ENCODE data around the gene GDF10. TPM values are rescaled to one million over a fixed set of nuclear protein-coding genes. Genes with fewer than 3 reads are reported as not detected.

GDF10 gene
- total RNA-seq, 2 experiments from 2014 or later = 4.1 TPM

DNA sequence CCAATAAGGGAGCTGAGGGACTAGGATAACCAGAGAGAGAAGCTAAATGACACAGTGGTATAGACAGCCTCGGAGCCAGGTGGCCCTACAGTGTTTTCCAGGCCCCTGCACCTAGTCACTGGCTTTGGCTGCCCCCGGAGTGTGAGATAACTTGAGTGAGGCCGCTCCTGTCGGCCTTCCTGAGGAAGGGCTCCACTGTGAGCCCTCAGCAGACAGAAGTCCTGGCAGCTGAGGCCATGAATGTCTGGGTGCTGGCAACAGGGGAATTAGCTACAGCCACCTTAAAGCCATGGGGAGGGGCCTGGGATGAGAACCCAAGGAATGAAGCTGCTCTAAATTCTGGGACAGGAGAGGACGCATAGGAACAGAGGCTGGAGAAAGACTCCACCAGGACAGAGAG, 4.6 kb upstream of the GDF10 start:
- Mint-ChIP-seq H3K4me3 (no peak overlapping the region), H3K27ac (no peak overlapping the region), H3K36me3 (no peaks in the 10 kb centered on the region), H3K27me3 (peaks cover 6% of the 10 kb centered on the region), H3K9me3 (no peaks in the 10 kb centered on the region), H3K4me1 (peaks cover 8% of the 10 kb centered on the region)
- no peak for DNase-seq

- Mint-ChIP-seq H3K27me3 (peaks cover 11% of the 10 kb centered on the region), H3K36me3 (no peaks in the 10 kb centered on the region), H3K4me3 (no peak overlapping the region), H3K9me3 (no peaks in the 10 kb centered on the region), H3K27ac (no peak overlapping the region), H3K4me1 (peaks cover 11% of the 10 kb centered on the region)
- no peak for DNase-seq
Measured at GRCh38 chr10:47296156-47296894, 3.7 kb upstream of the GDF10 start.

GRCh38 chr10:47296941-47297340, 3.1 kb upstream of the GDF10 start:
- Mint-ChIP-seq H3K4me1 (peaks cover 14% of the 10 kb centered on the region), H3K27me3 (peaks cover 11% of the 10 kb centered on the region), H3K36me3 (no peaks in the 10 kb centered on the region), H3K4me3 (no peak overlapping the region), H3K9me3 (no peaks in the 10 kb centered on the region), H3K27ac (no peak overlapping the region)
- DNase-seq = no peak

DNA sequence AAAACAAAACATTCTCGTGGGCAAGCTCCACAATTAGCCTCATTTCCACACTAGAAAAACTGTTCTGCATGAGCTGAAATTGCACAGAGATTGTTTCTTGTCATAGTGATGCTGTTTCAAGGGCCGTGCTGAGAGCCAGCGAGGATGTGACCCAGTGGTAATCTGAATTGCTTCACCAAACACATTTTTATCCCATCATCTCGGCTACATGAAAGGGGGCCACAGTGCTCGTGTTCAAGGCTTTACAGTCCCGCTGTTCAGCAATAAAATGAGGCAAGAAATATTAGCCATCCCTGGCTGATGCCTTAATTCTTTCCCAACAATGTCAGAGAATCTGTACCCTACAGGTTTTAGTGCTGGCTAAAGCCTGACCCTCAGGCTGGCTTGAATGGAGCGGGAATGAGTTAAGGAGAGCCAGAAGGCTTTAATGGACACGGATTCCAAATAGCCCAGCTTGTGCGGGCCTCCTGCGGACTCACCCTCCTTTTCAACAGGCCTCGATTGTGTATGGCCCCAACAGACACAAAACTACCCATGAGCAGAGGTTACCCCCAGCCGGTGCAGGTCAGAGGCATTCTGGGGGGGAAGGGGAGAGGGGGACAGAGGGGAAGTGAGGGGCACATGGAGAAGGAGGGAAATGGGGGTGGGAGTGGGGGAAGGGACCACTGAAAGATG, 2.0 kb upstream of the GDF10 start:
- Mint-ChIP-seq H3K27ac (no peak overlapping the region), H3K27me3 (peaks cover 11% of the 10 kb centered on the region), H3K4me3 (no peak overlapping the region), H3K9me3 (no peaks in the 10 kb centered on the region), H3K4me1 (peaks cover 21% of the 10 kb centered on the region), H3K36me3 (no peaks in the 10 kb centered on the region)
- no peak for DNase-seq

DNA sequence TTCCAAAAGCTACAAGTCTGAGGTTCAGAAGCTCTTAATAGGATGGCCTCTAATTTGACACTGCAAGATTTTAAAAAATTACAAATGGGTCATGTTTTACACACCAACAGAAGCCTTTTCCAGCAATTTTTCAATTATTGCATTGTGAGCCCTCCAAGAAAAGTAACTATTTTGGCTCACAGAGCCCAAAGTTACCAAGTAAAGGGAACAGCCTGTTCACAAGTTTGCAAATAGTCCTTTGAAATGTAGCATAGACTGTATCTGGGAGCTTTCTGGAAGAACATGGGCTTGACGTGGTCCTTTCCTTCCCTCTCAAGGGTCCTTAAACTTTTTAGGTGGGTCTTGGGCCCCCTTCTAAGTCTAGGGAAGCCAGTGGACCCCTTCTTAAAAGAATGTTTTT, 1.3 kb upstream of the GDF10 start:
- no peak for DNase-seq
- H3K9me3 Mint-ChIP-seq = no peaks in the 10 kb centered on the region
- no peak overlapping the region for H3K27ac Mint-ChIP-seq
- H3K4me1 Mint-ChIP-seq = peaks cover 22% of the 10 kb centered on the region
- no peaks in the 10 kb centered on the region for H3K36me3 Mint-ChIP-seq
- no peak overlapping the region for H3K4me3 Mint-ChIP-seq
- peaks cover 11% of the 10 kb centered on the region for H3K27me3 Mint-ChIP-seq

GRCh38 chr10:47300429-47300931, 483 bp downstream of the GDF10 start:
- peak; percentile 13 for DNase-seq
- peaks cover 22% of the 10 kb centered on the region for H3K4me1 Mint-ChIP-seq
- peaks cover 11% of the 10 kb centered on the region for H3K27me3 Mint-ChIP-seq
- H3K27ac Mint-ChIP-seq = no peak overlapping the region
- H3K36me3 Mint-ChIP-seq = no peaks in the 10 kb centered on the region
- H3K4me3 Mint-ChIP-seq = peak overlapping the region; percentile 79
- H3K9me3 Mint-ChIP-seq = no peaks in the 10 kb centered on the region

GRCh38 chr10:47301833-47302232, 1.8 kb downstream of the GDF10 start:
- peaks cover 27% of the 10 kb centered on the region for H3K4me1 Mint-ChIP-seq
- no peak overlapping the region for H3K27ac Mint-ChIP-seq
- DNase-seq = no peak
- peaks cover 11% of the 10 kb centered on the region for H3K27me3 Mint-ChIP-seq
- H3K4me3 Mint-ChIP-seq = peak overlapping the region; percentile 79
- H3K9me3 Mint-ChIP-seq = no peaks in the 10 kb centered on the region
- no peaks in the 10 kb centered on the region for H3K36me3 Mint-ChIP-seq

GRCh38 chr10:47303105-47303504, 3.1 kb downstream of the GDF10 start:
- Mint-ChIP-seq H3K4me1 (peaks cover 35% of the 10 kb centered on the region), H3K27ac (no peak overlapping the region), H3K4me3 (no peak overlapping the region), H3K9me3 (no peaks in the 10 kb centered on the region), H3K27me3 (peaks cover 11% of the 10 kb centered on the region), H3K36me3 (no peaks in the 10 kb centered on the region)
- DNase-seq = no peak

DNA sequence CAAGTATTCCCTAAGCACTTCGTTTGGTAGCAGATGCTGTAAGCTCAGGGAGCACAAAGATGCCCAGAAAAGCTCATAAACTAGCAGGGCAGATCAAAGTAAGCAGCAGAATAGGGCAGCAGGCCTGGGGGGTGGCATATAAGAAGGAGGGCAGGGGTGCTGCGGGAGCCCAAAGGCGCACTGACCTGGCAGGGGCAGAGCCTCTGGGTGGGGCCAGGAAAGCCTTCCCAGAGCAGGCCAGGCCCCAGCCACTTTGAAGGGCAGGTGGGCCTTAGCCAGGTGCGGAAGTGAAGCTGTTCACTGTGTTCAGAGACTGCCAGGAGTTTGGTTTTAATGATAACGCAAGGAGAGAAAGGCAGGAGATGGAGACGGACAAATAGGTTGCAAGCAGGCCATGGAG, 3.9 kb downstream of the GDF10 start:
- Mint-ChIP-seq H3K4me3 (no peak overlapping the region), H3K4me1 (peaks cover 35% of the 10 kb centered on the region), H3K27ac (no peak overlapping the region), H3K27me3 (peaks cover 11% of the 10 kb centered on the region), H3K9me3 (no peaks in the 10 kb centered on the region), H3K36me3 (no peaks in the 10 kb centered on the region)
- no peak for DNase-seq

GRCh38 chr10:47305566-47305965, 5.6 kb downstream of the GDF10 start:
- H3K27me3 Mint-ChIP-seq = peaks cover 5% of the 10 kb centered on the region
- no peaks in the 10 kb centered on the region for H3K9me3 Mint-ChIP-seq
- no peak for DNase-seq
- H3K27ac Mint-ChIP-seq = no peak overlapping the region
- no peaks in the 10 kb centered on the region for H3K36me3 Mint-ChIP-seq
- peaks cover 29% of the 10 kb centered on the region for H3K4me1 Mint-ChIP-seq
- no peak overlapping the region for H3K4me3 Mint-ChIP-seq

GRCh38 chr10:47306387-47307210, 6.6 kb downstream of the GDF10 start:
- Mint-ChIP-seq H3K9me3 (no peaks in the 10 kb centered on the region), H3K27ac (no peak overlapping the region), H3K4me1 (peaks cover 36% of the 10 kb centered on the region), H3K36me3 (no peaks in the 10 kb centered on the region), H3K4me3 (no peak overlapping the region), H3K27me3 (no peaks in the 10 kb centered on the region)
- DNase-seq = no peak

DNA sequence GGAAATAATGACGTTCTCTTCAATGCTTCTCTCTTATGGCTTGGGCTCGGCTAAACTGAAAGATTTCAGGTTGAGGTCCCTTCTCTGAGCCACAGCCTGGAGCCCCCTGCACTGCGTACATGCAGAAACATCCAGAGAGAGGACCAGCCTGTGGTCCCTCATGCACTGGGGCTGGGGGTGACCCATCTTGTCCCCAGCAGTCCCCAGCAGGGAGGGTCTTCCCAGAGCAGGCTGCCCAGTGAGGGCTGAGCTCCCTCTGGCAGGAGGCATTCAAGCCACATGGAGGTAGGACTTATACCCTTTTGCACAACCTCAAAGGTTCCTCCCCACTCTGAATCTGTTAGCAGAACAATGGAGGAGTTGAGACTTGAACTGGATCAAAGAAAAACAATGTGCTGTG, 7.4 kb downstream of the GDF10 start:
- no peaks in the 10 kb centered on the region for H3K36me3 Mint-ChIP-seq
- no peak for DNase-seq
- H3K27ac Mint-ChIP-seq = no peak overlapping the region
- no peaks in the 10 kb centered on the region for H3K9me3 Mint-ChIP-seq
- peaks cover 35% of the 10 kb centered on the region for H3K4me1 Mint-ChIP-seq
- H3K4me3 Mint-ChIP-seq = no peak overlapping the region
- no peaks in the 10 kb centered on the region for H3K27me3 Mint-ChIP-seq

GRCh38 chr10:47308775-47309174, 8.8 kb downstream of the GDF10 start:
- Mint-ChIP-seq H3K36me3 (no peaks in the 10 kb centered on the region), H3K27me3 (no peaks in the 10 kb centered on the region), H3K9me3 (no peaks in the 10 kb centered on the region), H3K4me1 (peaks cover 31% of the 10 kb centered on the region), H3K4me3 (no peak overlapping the region), H3K27ac (no peak overlapping the region)
- no peak for DNase-seq

- Mint-ChIP-seq H3K4me1 (peaks cover 31% of the 10 kb centered on the region), H3K27me3 (no peaks in the 10 kb centered on the region), H3K9me3 (no peaks in the 10 kb centered on the region), H3K27ac (no peak overlapping the region), H3K36me3 (no peaks in the 10 kb centered on the region), H3K4me3 (no peak overlapping the region)
- DNase-seq = no peak
Measured at GRCh38 chr10:47309408-47310089, 9.6 kb downstream of the GDF10 start.

DNA sequence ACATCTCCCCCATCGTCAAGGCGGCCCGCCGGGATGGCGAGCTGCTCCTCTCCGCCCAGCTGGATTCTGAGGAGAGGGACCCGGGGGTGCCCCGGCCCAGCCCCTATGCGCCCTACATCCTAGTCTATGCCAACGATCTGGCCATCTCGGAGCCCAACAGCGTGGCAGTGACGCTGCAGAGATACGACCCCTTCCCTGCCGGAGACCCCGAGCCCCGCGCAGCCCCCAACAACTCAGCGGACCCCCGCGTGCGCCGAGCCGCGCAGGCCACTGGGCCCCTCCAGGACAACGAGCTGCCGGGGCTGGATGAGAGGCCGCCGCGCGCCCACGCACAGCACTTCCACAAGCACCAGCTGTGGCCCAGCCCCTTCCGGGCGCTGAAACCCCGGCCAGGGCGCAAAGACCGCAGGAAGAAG, 10.1 kb downstream of the GDF10 start:
- no peaks in the 10 kb centered on the region for H3K36me3 Mint-ChIP-seq
- H3K4me3 Mint-ChIP-seq = no peak overlapping the region
- DNase-seq = no peak
- H3K27me3 Mint-ChIP-seq = no peaks in the 10 kb centered on the region
- H3K4me1 Mint-ChIP-seq = peaks cover 31% of the 10 kb centered on the region
- no peak overlapping the region for H3K27ac Mint-ChIP-seq
- no peaks in the 10 kb centered on the region for H3K9me3 Mint-ChIP-seq

Measured in activated naive CD8-positive, alpha-beta T cell treated with anti-CD3 and anti-CD28 coated beads for 36 hours (primary cell).